Gastrocnemius medialis (tissue), 4 donors: ENCODE measurements around the gene ATG2A. TPM values are rescaled to one million over a fixed set of nuclear protein-coding genes. Genes with fewer than 3 reads are reported as not detected.
A peak's percentile ranks its signal among the peaks of the same experiment; 100 is the strongest.

Source experiments
- ATAC-seq, 2 donors: fragments of 150-250 bp; one replicate each; pipeline ENCODE4 v1.9.1; 2016
- DNase-seq, 2 donors: peaks; one replicate each; pipeline ENCODE4 v3.0.0-alpha.2; 2019
- H3K27ac ChIP-seq, 4 donors: fragments of 200-600 bp; sonication (generic); 1 replicate in 1 of 4; 2 replicates in 3 of 4; pipeline ENCODE4 v1.5.1; 2016 to 2018; ENCODE audit warnings: mild to moderate bottlenecking in 2 of 4, moderate library complexity in 1 of 4
- H3K27me3 ChIP-seq, 3 donors: fragments of 200-600 bp; sonication (generic) in 2 of 3; 1 replicate in 1 of 3; 2 replicates in 2 of 3; pipeline versions ENCODE4 v1.5.1 to v1.6.0; 2016 to 2019; ENCODE audit warnings: mild to moderate bottlenecking in 1 of 3, moderate library complexity in 1 of 3
- H3K36me3 ChIP-seq, 2 donors: fragments of 200-600 bp; sonication (generic) in 1 of 2; one replicate each; pipeline ENCODE4 v1.5.1; 2017 to 2018
- H3K4me1 ChIP-seq, 2 donors: fragments of 200-600 bp; sonication (generic) in 1 of 2; one replicate each; pipeline ENCODE4 v1.5.1; 2016 to 2017; ENCODE audit warnings: mild to moderate bottlenecking in 2 of 2
- H3K4me3 ChIP-seq, 4 donors: fragments of 200-600 bp; sonication (generic) in 3 of 4; 1 replicate in 1 of 4; 2 replicates in 3 of 4; pipeline ENCODE4 v1.5.1; 2016 to 2019; ENCODE audit warnings: mild to moderate bottlenecking in 2 of 4
- H3K9me3 ChIP-seq, 3 donors: fragments of 200-600 bp; sonication (generic) in 2 of 3; 1 replicate in 1 of 3; 2 replicates in 2 of 3; pipeline ENCODE4 v1.5.1; 2016 to 2019
- POLR2A ChIP-seq, 2 donors: fragments of 450-650 bp; IDR thresholded peaks; one replicate each; pipeline ENCODE4 v1.6.1; 2017; ENCODE audit warnings: antibody characterized with exemption in 2 of 2, mild to moderate bottlenecking in 2 of 2, moderate library complexity in 2 of 2
- in situ Hi-C, 4 donors: fragments of 200-750 bp; cut with MboI; loops; one replicate each; pipeline versions ENCODE4 v1.15.0 to v1.8.0; 2017; ENCODE audit warnings: low sequenced_read_pairs in 4 of 4
- intact Hi-C: fragments of 100-400 bp; cut with DNase I; formaldehyde crosslinking; loops from one replicate; pipeline ENCODE4 v1.15.1; 2023; ENCODE audit warnings: low total_unique reads
- total RNA-seq, 4 donors: library from RNA; depleted of rRNA; stranded (reverse); fragments of >200 nt; gene quantifications; one replicate each; pipeline versions ENCODE4 v1.1.0 to v1.2.3, GENCODE V29; 2016
- TF ChIP-seq, protein P1 (sequence below), 5 experiments: fragments of 450-650 bp in 3 of 5; fragments of 200-600 bp in 2 of 5; sonication (generic) in 2 of 5; IDR thresholded peaks in 4 of 5; conservative IDR thresholded peaks in 1 of 5; 1 replicate in 4 of 5; 2 replicates in 1 of 5; pipeline ENCODE4 v1.5.1; 2016 to 2019; ENCODE audit warnings: antibody characterized with exemption in 5 of 5, mild to moderate bottlenecking in 3 of 5, moderate library complexity in 3 of 5

Gene ATG2A
- total RNA-seq, 4 donors from 2014 or later = 10.7 to 97.5 (median 37.9) TPM

DNA sequence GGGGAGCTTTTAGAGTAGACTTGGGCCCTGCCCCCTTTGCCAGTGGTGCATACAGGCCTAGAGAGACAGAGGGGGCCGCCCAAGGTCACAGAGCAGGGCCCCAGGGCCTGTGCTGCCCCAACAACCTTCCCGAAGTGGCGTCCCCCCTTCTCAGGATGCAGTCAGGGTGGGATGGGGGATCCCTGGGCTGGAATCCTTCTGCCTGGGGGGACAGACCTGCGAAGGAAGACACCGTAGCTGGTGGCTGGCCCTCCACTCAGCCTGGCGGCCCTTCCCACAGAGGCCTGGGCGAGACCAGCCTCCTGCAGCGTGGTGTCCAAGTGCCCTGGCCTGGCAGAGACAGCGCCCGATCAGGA, 24.2 kb downstream of the ATG2A start:
- intact Hi-C loops (no loop called here), in situ Hi-C loops (loop anchor here in 3 of 4 donors (5.0 kb wide), 1 partner anchor 46 kb away; no protein-coding TSS in a partner anchor)
- no peak for ATAC-seq
- H3K4me3 ChIP-seq = no peak overlapping the region
- peak overlapping the region; percentile 15 to 54 (median 19) for H3K27ac ChIP-seq
- no peaks in the 10 kb centered on the region for H3K9me3 ChIP-seq
- TF ChIP-seq POLR2A (IDR thresholded peaks at IDR 0.05) = no peak
- TF ChIP-seq, protein P1, sequence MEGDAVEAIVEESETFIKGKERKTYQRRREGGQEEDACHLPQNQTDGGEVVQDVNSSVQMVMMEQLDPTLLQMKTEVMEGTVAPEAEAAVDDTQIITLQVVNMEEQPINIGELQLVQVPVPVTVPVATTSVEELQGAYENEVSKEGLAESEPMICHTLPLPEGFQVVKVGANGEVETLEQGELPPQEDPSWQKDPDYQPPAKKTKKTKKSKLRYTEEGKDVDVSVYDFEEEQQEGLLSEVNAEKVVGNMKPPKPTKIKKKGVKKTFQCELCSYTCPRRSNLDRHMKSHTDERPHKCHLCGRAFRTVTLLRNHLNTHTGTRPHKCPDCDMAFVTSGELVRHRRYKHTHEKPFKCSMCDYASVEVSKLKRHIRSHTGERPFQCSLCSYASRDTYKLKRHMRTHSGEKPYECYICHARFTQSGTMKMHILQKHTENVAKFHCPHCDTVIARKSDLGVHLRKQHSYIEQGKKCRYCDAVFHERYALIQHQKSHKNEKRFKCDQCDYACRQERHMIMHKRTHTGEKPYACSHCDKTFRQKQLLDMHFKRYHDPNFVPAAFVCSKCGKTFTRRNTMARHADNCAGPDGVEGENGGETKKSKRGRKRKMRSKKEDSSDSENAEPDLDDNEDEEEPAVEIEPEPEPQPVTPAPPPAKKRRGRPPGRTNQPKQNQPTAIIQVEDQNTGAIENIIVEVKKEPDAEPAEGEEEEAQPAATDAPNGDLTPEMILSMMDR (IDR thresholded peaks at IDR 0.05 in 4 of 5, conservative IDR thresholded peaks at IDR 0.05 in 1 of 5) = no peak
- H3K36me3 ChIP-seq = peaks cover 0 to 20% of the 10 kb centered on the region in 2 donors
- no peaks in the 10 kb centered on the region for H3K27me3 ChIP-seq
- peaks cover 6 to 9% of the 10 kb centered on the region in 2 donors for H3K4me1 ChIP-seq
- no peak for DNase-seq

DNA sequence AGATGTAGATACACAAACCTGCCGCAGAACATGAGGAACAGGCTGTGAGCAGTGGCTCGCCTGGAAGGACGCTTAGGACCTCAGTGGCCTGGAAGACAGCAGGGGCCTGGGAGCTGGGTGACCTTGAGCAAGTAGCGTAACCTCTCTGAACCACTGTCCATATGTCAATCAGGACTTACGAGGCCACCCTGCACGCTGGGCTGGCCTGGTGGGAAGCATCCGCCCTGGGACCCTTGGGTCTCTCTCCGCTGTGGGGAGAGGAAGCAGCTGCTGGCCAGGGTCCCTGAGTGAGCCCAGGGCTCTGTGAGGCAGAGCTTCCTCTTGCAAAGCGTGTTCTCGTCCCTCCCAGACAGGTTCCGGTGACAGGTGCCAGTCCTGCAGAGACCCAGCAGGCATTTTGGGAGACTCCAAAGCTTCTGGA, 24.6 kb downstream of the ATG2A start:
- Histone ChIP-seq H3K36me3 (peaks cover 0 to 17% of the 10 kb centered on the region in 2 donors), H3K4me3 (no peak overlapping the region), H3K27ac (peak overlapping the region in 2 of 4 donors; percentile 15 to 54), H3K9me3 (no peaks in the 10 kb centered on the region), H3K4me1 (peaks cover 9 to 12% of the 10 kb centered on the region in 2 donors), H3K27me3 (no peaks in the 10 kb centered on the region)
- intact Hi-C loops = no loop called here
- in situ Hi-C loops = loop anchor here in 3 of 4 donors (5.0 kb wide), 1 partner anchor 45 kb away; no protein-coding TSS in a partner anchor
- TF ChIP-seq, protein P1 (IDR thresholded peaks at IDR 0.05 in 4 of 5, conservative IDR thresholded peaks at IDR 0.05 in 1 of 5) = no peak
- TF ChIP-seq POLR2A (IDR thresholded peaks at IDR 0.05) = no peak
- ATAC-seq (no peak), DNase-seq (no peak)

GRCh38 chr11:64891880-64892279, 25.1 kb downstream of the ATG2A start:
- no peak for TF ChIP-seq POLR2A (IDR thresholded peaks at IDR 0.05)
- TF ChIP-seq, protein P1 (IDR thresholded peaks at IDR 0.05 in 4 of 5, conservative IDR thresholded peaks at IDR 0.05 in 1 of 5) = no peak
- Histone ChIP-seq H3K36me3 (peaks cover 0 to 11% of the 10 kb centered on the region in 2 donors), H3K9me3 (no peaks in the 10 kb centered on the region), H3K4me3 (no peak overlapping the region), H3K27ac (peak overlapping the region in 1 of 4 donors; percentile 54), H3K27me3 (no peaks in the 10 kb centered on the region), H3K4me1 (peaks cover 9 to 12% of the 10 kb centered on the region in 2 donors)
- in situ Hi-C loops = loop anchor here in 3 of 4 donors (5.0 kb wide), 1 partner anchor 45 kb away; no protein-coding TSS in a partner anchor
- no peak for ATAC-seq
- DNase-seq = no peak
- intact Hi-C loops = no loop called here

DNA sequence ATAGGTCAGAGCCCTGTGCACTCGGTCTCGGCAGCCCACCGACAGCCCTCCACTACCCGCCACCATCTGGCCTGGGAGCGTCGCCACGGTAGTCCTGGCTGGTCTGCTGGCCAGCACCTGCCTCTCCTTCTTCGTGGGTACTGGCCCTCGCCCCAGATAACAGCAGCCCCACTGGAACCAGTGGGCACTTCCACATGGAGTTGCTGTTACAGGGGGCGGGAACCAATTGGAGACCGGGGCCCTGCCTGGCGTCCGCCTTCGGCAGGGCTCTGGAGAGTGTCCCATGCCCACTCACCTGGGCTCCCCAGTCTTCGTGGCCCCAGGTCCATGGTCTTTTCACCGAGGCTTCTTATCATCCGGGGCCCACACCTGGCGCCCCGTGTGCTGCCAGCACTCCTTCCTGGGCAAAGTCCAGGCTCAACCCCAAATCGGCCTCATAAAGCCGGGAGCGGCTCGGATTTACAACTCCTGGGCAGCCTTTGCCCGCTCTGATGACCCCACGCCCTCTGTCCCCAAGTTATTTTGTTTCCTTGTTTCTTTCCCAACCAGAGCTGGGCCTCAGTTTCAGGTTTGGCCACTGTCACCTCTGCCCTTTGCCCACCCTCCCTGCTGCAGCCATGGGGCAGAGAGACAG, 25.7 kb downstream of the ATG2A start:
- Histone ChIP-seq H3K27ac (peak overlapping the region in 1 of 4 donors; percentile 54), H3K27me3 (no peaks in the 10 kb centered on the region), H3K9me3 (no peaks in the 10 kb centered on the region), H3K36me3 (peaks cover 0 to 7% of the 10 kb centered on the region in 2 donors), H3K4me1 (peaks cover 9 to 12% of the 10 kb centered on the region in 2 donors), H3K4me3 (no peak overlapping the region)
- intact Hi-C loops (no loop called here), in situ Hi-C loops (loop anchor here in 3 of 4 donors (5.0 kb wide), 1 partner anchor 44 kb away; no protein-coding TSS in a partner anchor)
- TF ChIP-seq, protein P1 (IDR thresholded peaks at IDR 0.05 in 4 of 5, conservative IDR thresholded peaks at IDR 0.05 in 1 of 5) = no peak
- no peak for TF ChIP-seq POLR2A (IDR thresholded peaks at IDR 0.05)
- DNase-seq (no peak), ATAC-seq (no peak)
